ENCODE measurements around the gene NUTM1. TPM values are rescaled to one million over a fixed set of nuclear protein-coding genes. Genes with fewer than 3 reads are reported as not detected.
A peak's percentile ranks its signal among the peaks of the same experiment; 100 is the strongest.

NUTM1 gene
- total and polyA plus RNA-seq, 2 donors from 2014 or later, result not detected

DNA sequence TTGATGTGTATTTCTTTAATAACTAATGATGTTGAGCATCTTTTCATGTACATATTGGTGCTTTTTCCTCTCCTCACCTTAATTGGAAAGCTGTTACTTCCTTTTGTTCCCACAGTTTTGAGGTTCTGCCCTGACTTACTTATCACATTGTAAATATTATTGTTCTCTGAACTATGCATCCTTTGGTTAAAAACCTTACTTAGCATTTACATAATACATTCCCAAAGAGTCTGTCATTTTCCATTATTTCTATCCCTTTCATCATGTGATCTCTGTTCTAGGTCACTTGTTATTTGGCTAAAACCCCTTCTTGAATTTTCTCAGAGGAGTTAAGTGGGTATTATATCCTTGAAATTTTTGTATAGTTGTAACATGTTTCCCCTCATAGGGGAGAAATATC is 38.5 kb upstream of the NUTM1 start:
- H3K36me3 ChIP-seq (ENCODE audit: control insufficient read depth in 2 of 3, insufficient read depth in 3 of 3, low read length in 3 of 3), result no peaks in the 10 kb centered on the region
- FAIRE-seq (no peak), DNase-seq (no peak)
- no peaks in the 10 kb centered on the region for H3K27me3 ChIP-seq (ENCODE audit: control insufficient read depth, insufficient read depth, low read length)
- intact Hi-C loops (cut with DNase I), result no loop called here
- H3K9ac ChIP-seq (ENCODE audit: low read length in 3 of 3), result no peak overlapping the region
- no peak overlapping the region for H3K4me3 ChIP-seq (ENCODE audit: low read length in 3 of 3)
- no peak overlapping the region for H3K27ac ChIP-seq (ENCODE audit: low read depth in 2 of 2, low read length in 2 of 2)
- no peaks in the 10 kb centered on the region for H3K9me3 ChIP-seq (ENCODE audit: control insufficient read depth in 2 of 3, insufficient read depth in 1 of 3, low read length in 3 of 3)
- no peaks in the 10 kb centered on the region for H3K4me1 ChIP-seq (ENCODE audit: control insufficient read depth in 2 of 3, insufficient read depth in 2 of 3, low read depth in 1 of 3, low read length in 3 of 3)
- TF ChIP-seq, protein P1, sequence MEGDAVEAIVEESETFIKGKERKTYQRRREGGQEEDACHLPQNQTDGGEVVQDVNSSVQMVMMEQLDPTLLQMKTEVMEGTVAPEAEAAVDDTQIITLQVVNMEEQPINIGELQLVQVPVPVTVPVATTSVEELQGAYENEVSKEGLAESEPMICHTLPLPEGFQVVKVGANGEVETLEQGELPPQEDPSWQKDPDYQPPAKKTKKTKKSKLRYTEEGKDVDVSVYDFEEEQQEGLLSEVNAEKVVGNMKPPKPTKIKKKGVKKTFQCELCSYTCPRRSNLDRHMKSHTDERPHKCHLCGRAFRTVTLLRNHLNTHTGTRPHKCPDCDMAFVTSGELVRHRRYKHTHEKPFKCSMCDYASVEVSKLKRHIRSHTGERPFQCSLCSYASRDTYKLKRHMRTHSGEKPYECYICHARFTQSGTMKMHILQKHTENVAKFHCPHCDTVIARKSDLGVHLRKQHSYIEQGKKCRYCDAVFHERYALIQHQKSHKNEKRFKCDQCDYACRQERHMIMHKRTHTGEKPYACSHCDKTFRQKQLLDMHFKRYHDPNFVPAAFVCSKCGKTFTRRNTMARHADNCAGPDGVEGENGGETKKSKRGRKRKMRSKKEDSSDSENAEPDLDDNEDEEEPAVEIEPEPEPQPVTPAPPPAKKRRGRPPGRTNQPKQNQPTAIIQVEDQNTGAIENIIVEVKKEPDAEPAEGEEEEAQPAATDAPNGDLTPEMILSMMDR (IDR thresholded peaks at IDR 0.05; ENCODE audit: borderline replicate concordance, extremely low read depth, insufficient read depth), result no peak

GRCh38 chr15:34311563-34311962 is 31.6 kb upstream of the NUTM1 start:
- intact Hi-C loops (cut with DNase I), result no loop called here
- Histone ChIP-seq H3K4me1 (ENCODE audit: control insufficient read depth in 2 of 3, insufficient read depth in 2 of 3, low read depth in 1 of 3, low read length in 3 of 3) (no peaks in the 10 kb centered on the region), H3K27me3 (ENCODE audit: control insufficient read depth, insufficient read depth, low read length) (no peaks in the 10 kb centered on the region), H3K27ac (ENCODE audit: low read depth in 2 of 2, low read length in 2 of 2) (no peak overlapping the region), H3K9me3 (ENCODE audit: control insufficient read depth in 2 of 3, insufficient read depth in 1 of 3, low read length in 3 of 3) (no peaks in the 10 kb centered on the region), H3K4me3 (ENCODE audit: low read length in 3 of 3) (no peak overlapping the region), H3K36me3 (ENCODE audit: control insufficient read depth in 2 of 3, insufficient read depth in 3 of 3, low read length in 3 of 3) (no peaks in the 10 kb centered on the region), H3K9ac (ENCODE audit: low read length in 3 of 3) (no peak overlapping the region)
- DNase-seq (no peak), FAIRE-seq (no peak)
- TF ChIP-seq, protein P1 (IDR thresholded peaks at IDR 0.05; ENCODE audit: borderline replicate concordance, extremely low read depth, insufficient read depth), result no peak

DNA sequence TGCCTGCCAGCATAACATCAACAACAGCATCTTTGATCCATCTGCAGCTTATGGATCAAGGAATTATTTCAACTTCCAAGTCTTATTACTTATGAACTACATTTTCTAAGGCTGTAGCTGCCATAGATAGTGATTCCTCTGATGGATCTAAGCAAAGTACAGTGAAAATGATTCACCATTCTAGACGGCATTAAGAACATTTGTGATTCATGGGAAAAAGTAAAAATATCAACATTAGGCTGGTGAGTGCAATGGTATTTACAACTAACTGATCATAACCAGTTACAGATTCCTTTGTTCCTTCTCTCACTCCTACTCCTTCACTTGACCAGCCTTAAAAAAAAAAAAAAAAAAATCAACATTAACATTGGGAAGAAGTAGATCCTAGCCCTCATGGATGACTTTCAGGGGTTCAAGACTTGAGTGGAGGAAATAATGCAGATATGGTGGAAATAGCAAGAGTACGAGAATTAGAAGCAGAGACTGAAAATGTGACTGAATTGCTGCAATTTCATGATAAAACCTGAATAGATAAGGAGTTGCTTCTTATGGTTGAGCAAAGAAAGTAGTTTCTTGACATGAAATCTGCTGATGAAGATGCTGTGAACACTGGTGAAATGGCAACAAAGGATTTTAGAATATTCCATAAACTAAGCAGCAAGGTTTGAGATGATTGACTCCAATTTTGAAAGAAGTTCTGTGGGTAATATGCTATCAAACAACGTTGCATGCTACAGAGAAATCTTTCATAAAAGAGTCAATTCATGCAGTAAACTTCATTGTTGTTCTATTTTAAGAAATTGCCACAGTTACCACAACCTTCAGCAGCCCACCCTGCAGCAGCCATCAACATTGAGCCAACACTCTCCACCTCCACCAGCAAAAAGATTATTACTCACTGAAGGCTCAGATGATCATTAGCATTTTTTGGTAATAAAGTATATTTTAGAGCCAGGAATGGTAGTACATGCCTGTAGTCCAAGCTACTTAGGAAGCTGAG is 28.3 kb upstream of the NUTM1 start:
- H3K4me1 ChIP-seq (ENCODE audit: control insufficient read depth in 2 of 3, insufficient read depth in 2 of 3, low read depth in 1 of 3, low read length in 3 of 3), result no peaks in the 10 kb centered on the region
- no peaks in the 10 kb centered on the region for H3K36me3 ChIP-seq (ENCODE audit: control insufficient read depth in 2 of 3, insufficient read depth in 3 of 3, low read length in 3 of 3)
- H3K27me3 ChIP-seq (ENCODE audit: control insufficient read depth, insufficient read depth, low read length), result no peaks in the 10 kb centered on the region
- TF ChIP-seq, protein P1 (IDR thresholded peaks at IDR 0.05; ENCODE audit: borderline replicate concordance, extremely low read depth, insufficient read depth), result no peak
- H3K9ac ChIP-seq (ENCODE audit: low read length in 3 of 3), result no peak overlapping the region
- peak overlapping the region in 1 of 3 donors; percentile 23 for H3K4me3 ChIP-seq (ENCODE audit: low read length in 3 of 3)
- no peaks in the 10 kb centered on the region for H3K9me3 ChIP-seq (ENCODE audit: control insufficient read depth in 2 of 3, insufficient read depth in 1 of 3, low read length in 3 of 3)
- DNase-seq, result no peak
- no peak for FAIRE-seq
- intact Hi-C loops (cut with DNase I), result no loop called here
- no peak overlapping the region for H3K27ac ChIP-seq (ENCODE audit: low read depth in 2 of 2, low read length in 2 of 2)
